HepG2 (cell line): ENCODE measurements around the gene GRHL1. TPM values are rescaled to one million over a fixed set of nuclear protein-coding genes. Genes with fewer than 3 reads are reported as not detected.

Source experiments
- ATAC-seq: fragments of 200-7000 bp; cut with Tn5 transposase; 3 replicates; pipeline ENCODE4 v1.9.1; 2020; ENCODE audit warnings: mild to moderate bottlenecking, moderate library complexity
- BruUV-seq: library from RNA; stranded (reverse); fragments of 400-500 nt; replicated peaks from 2 replicates; lab custom pipeline; 2021; lab: Mats Ljungman, UMichigan
- CTCF ChIA-PET: fragments of 300-600 bp; formaldehyde crosslinking; extraction: SDS; loops from one replicate; lab custom pipeline; 2021; ENCODE audit warnings: low total read pairs, inconsistent platforms, low intra/inter-chr PET ratio; lab: Yijun Ruan, JAX
- POLR2A ChIA-PET: fragments of 350-600 bp; sonication (Branson Sonifier 250); formaldehyde crosslinking; loops from one replicate; lab custom pipeline; 2020; ENCODE audit warnings: antibody characterized with exemption, inconsistent platforms; lab: Yijun Ruan, JAX
- DNase-seq: peaks from one replicate; pipeline ENCODE4 v3.0.0-alpha.2; 2015; ENCODE audit warnings: low spot score
- FAIRE-seq: peaks from 3 replicates; lab custom pipeline; 2011; peaks lifted over from hg19 to GRCh38; lab: Jason Lieb, UNC
- H2AFZ ChIP-seq: one replicate; pipeline ENCODE4 v1.6.1; 2011; ENCODE audit warnings: low read length, inconsistent platforms
- H3K27ac ChIP-seq: fragments of 300-600 bp; 3 replicates; pipeline ENCODE4 v1.8.0; 2011; ENCODE audit warnings: mixed run types, mild to moderate bottlenecking, mixed read lengths, low read length, inconsistent platforms; ENCODE audit not compliant: insufficient read depth; ENCODE audit errors: extremely low read length
- H3K27me3 ChIP-seq, 2 experiments: fragments of 200-600 bp in 1 of 2; 2 replicates in 1 of 2; 3 replicates in 1 of 2; pipeline versions ENCODE4 v1.6.0 to v1.8.0; 2011; ENCODE audit warnings: low read length in 2 of 2, mild to moderate bottlenecking in 2 of 2, moderate library complexity in 2 of 2, inconsistent platforms in 1 of 2; ENCODE audit not compliant: insufficient read depth in 2 of 2, control insufficient read depth in 1 of 2
- H3K36me3 ChIP-seq, 2 experiments: fragments of 200-600 bp in 1 of 2; replicated peaks in 1 of 2; 2 replicates in 1 of 2; 3 replicates in 1 of 2; pipeline versions ENCODE4 v1.5.1 to v1.8.0; 2011; ENCODE audit warnings: low read length in 2 of 2, inconsistent platforms in 1 of 2; ENCODE audit not compliant: insufficient read depth in 2 of 2, control insufficient read depth in 1 of 2
- H3K4me1 ChIP-seq: 2 replicates; pipeline ENCODE4 v1.5.1; 2012; ENCODE audit warnings: low read length, inconsistent platforms; ENCODE audit not compliant: insufficient read depth
- H3K4me2 ChIP-seq: 2 replicates; pipeline ENCODE4 v1.6.0; 2011; ENCODE audit warnings: low read depth, low read length, inconsistent platforms
- H3K4me3 ChIP-seq, 3 experiments: fragments of 200-600 bp in 1 of 3; sonication (generic), shearing (Covaris generic) in 1 of 3; replicated peaks in 1 of 3; 2 replicates each; pipeline ENCODE4 v1.5.1; 2011 to 2016; ENCODE audit warnings: low read length in 3 of 3, inconsistent platforms in 2 of 3, low read depth in 2 of 3, mild to moderate bottlenecking in 2 of 3, control low read depth in 1 of 3, mixed read lengths in 1 of 3; ENCODE audit not compliant: insufficient read depth in 1 of 3
- H3K79me2 ChIP-seq: one replicate; pipeline ENCODE4 v1.6.1; 2011; ENCODE audit warnings: low read length, inconsistent platforms; ENCODE audit not compliant: insufficient read depth
- H3K9ac ChIP-seq: 2 replicates; pipeline ENCODE4 v1.6.0; 2011; ENCODE audit warnings: mild to moderate bottlenecking, low read depth, low read length, inconsistent platforms; ENCODE audit not compliant: insufficient read depth
- H3K9me3 ChIP-seq: 2 replicates; pipeline ENCODE4 v1.5.1; 2012; ENCODE audit warnings: mild to moderate bottlenecking, low read length
- H4K20me1 ChIP-seq: 2 replicates; pipeline ENCODE4 v1.6.0; 2011; ENCODE audit warnings: inconsistent platforms, mild to moderate bottlenecking, low read length, moderate library complexity; ENCODE audit not compliant: insufficient read depth
- AKAP8 ChIP-seq: sonication (generic); formaldehyde crosslinking; IDR thresholded peaks from 2 replicates; pipeline ENCODE4 v1.5.1; 2020; ENCODE audit warnings: mild to moderate bottlenecking, missing genetic modification reagents
- ARNT2 ChIP-seq: sonication (generic); formaldehyde crosslinking; IDR thresholded peaks from 2 replicates; pipeline ENCODE4 v1.8.0; 2022; ENCODE audit warnings: mild to moderate bottlenecking, low read depth, missing genetic modification reagents, moderate library complexity
- BATF2 ChIP-seq: sonication (generic); formaldehyde crosslinking; IDR thresholded peaks from 2 replicates; pipeline ENCODE4 v1.8.0; 2022; ENCODE audit warnings: mild to moderate bottlenecking, missing genetic modification reagents, moderate library complexity
- BCL6 ChIP-seq: IDR thresholded peaks from 2 replicates; pipeline ENCODE4 v1.6.1; 2016; ENCODE audit warnings: missing genetic modification reagents, missing compliant biosample characterization
- CBFB ChIP-seq: sonication (generic); formaldehyde crosslinking; IDR thresholded peaks from 2 replicates; pipeline ENCODE4 v1.4.0; 2020; ENCODE audit warnings: missing genetic modification reagents
- HES4 ChIP-seq: sonication (generic); formaldehyde crosslinking; IDR thresholded peaks from 2 replicates; pipeline ENCODE4 v1.9.0; 2021; ENCODE audit warnings: mild to moderate bottlenecking, missing genetic modification reagents, borderline replicate concordance
- MAZ ChIP-seq, 2 experiments: sonication (generic) in 1 of 2; formaldehyde crosslinking in 1 of 2; IDR thresholded peaks; 2 replicates each; pipeline versions ENCODE4 v1.5.0 to v1.6.1; 2012 to 2020; ENCODE audit warnings: low read depth in 2 of 2, mild to moderate bottlenecking in 2 of 2, borderline replicate concordance in 1 of 2, improper control_type of control experiment in 1 of 2, low read length in 1 of 2, missing genetic modification reagents in 1 of 2, moderate library complexity in 1 of 2
- MXI1 ChIP-seq: IDR thresholded peaks from 3 replicates; pipeline ENCODE4 v1.6.1; 2012; ENCODE audit warnings: low read depth, low read length, inconsistent platforms, borderline replicate concordance
- NCOA5 ChIP-seq: sonication (generic); formaldehyde crosslinking; IDR thresholded peaks from 2 replicates; pipeline ENCODE4 v1.4.0; 2020; ENCODE audit warnings: missing genetic modification reagents
- NKX3-1 ChIP-seq: sonication (generic); formaldehyde crosslinking; IDR thresholded peaks from 2 replicates; pipeline ENCODE4 v1.5.0; 2020; ENCODE audit warnings: missing genetic modification reagents
- PTBP1 ChIP-seq: fragments of 200-400 bp; formaldehyde crosslinking; IDR thresholded peaks from 2 replicates; pipeline ENCODE4 v1.6.1; 2018; ENCODE audit warnings: low read length, low read depth; ENCODE audit not compliant: poor library complexity, severe bottlenecking
- REPIN1 ChIP-seq: sonication (generic); formaldehyde crosslinking; IDR thresholded peaks from 2 replicates; pipeline ENCODE4 v1.8.0; 2022; ENCODE audit warnings: missing genetic modification reagents, low read depth, mild to moderate bottlenecking, borderline replicate concordance
- SIN3B ChIP-seq: fragments of 150-350 bp; IDR thresholded peaks from 2 replicates; pipeline ENCODE4 v1.6.1; 2014; ENCODE audit warnings: low read length
- SSRP1 ChIP-seq: IDR thresholded peaks from 2 replicates; pipeline ENCODE4 v1.6.1; 2016; ENCODE audit warnings: control low read depth
- TMF1 ChIP-seq: sonication (generic); formaldehyde crosslinking; IDR thresholded peaks from 2 replicates; pipeline ENCODE4 v1.8.1; 2022; ENCODE audit warnings: low read depth, missing genetic modification reagents
- ZBTB2 ChIP-seq: sonication (generic); formaldehyde crosslinking; IDR thresholded peaks from 2 replicates; pipeline ENCODE4 v1.8.0; 2022; ENCODE audit warnings: low read depth, missing genetic modification reagents
- ZNF282 ChIP-seq: fragments of 450-650 bp; IDR thresholded peaks from 2 replicates; pipeline ENCODE4 v1.6.1; 2018; ENCODE audit not compliant: partially characterized antibody
- ZNF3 ChIP-seq: IDR thresholded peaks from 2 replicates; pipeline ENCODE4 v1.7.0; 2017; ENCODE audit warnings: inconsistent platforms
- ZNF317 ChIP-seq: sonication (generic); formaldehyde crosslinking; IDR thresholded peaks from 2 replicates; pipeline ENCODE4 v1.5.0; 2020; ENCODE audit warnings: mild to moderate bottlenecking, missing genetic modification reagents
- ZNF333 ChIP-seq: sonication (generic); formaldehyde crosslinking; IDR thresholded peaks from 2 replicates; pipeline ENCODE4 v1.4.0; 2020; ENCODE audit warnings: mild to moderate bottlenecking, missing genetic modification reagents, borderline replicate concordance
- ZNF598 ChIP-seq: sonication (generic); formaldehyde crosslinking; IDR thresholded peaks from 2 replicates; pipeline ENCODE4 v1.5.1; 2020; ENCODE audit warnings: mild to moderate bottlenecking, missing genetic modification reagents, borderline replicate concordance
- ZNF674 ChIP-seq: sonication (generic); formaldehyde crosslinking; IDR thresholded peaks from 2 replicates; pipeline ENCODE4 v1.5.0; 2020; ENCODE audit warnings: low read depth, mild to moderate bottlenecking, missing genetic modification reagents
- ZNF7 ChIP-seq: IDR thresholded peaks from 2 replicates; pipeline ENCODE4 v1.6.1; 2016; ENCODE audit warnings: missing biosample characterization, missing genetic modification reagents
- ZNF782 ChIP-seq: sonication (generic); formaldehyde crosslinking; IDR thresholded peaks from 2 replicates; pipeline ENCODE4 v1.4.0; 2020; ENCODE audit warnings: missing genetic modification reagents, mild to moderate bottlenecking, borderline replicate concordance
- WGBS: methylation state at CpG from one replicate; pipeline ENCODE4 v1.1.6; 2017; ENCODE audit warnings: low lambda C conversion rate; 5-methylcytosine and 5-hydroxymethylcytosine counted together
- in situ Hi-C: cut with HindIII; loops from 2 replicates; pipeline ENCODE4 v1.10.0; 2017; ENCODE audit warnings: low pct_unique_long_range_greater_than_20kb; ENCODE audit not compliant: extremely low pct_ligation_motif_present
- intact Hi-C: fragments of 100-400 bp; cut with micrococcal nuclease; formaldehyde crosslinking; loops from one replicate; pipeline ENCODE4 v1.10.0; 2022; ENCODE audit not compliant: unreplicated experiment
- polyA plus RNA-seq, 8 experiments: library from polyadenylated mRNA; depleted of rRNA in 3 of 8; stranded (reverse) in 7 of 8; unstranded in 1 of 8; fragments of >200 nt; fragmentation: Illumina TruSeq in 4 of 8; extraction: Trizol in 4 of 8; gene quantifications; 2 replicates each; pipeline versions ENCODE4 v1.2.1 to v1.2.3, GENCODE V29; 2011 to 2016; ENCODE audit warnings: low read depth in 4 of 8, missing spikeins in 1 of 8, mixed read lengths in 1 of 8; ENCODE audit not compliant: insufficient read depth in 1 of 8
- total RNA-seq, 5 experiments: library from RNA; depleted of rRNA; stranded (reverse); fragments of >200 nt; fragmentation: Illumina TruSeq; extraction: Trizol; gene quantifications; 2 replicates each; pipeline ENCODE4 v1.2.3, GENCODE V29; 2016; ENCODE audit warnings: low read depth in 1 of 5

Gene GRHL1
- total and polyA plus RNA-seq, 2 of the 13 experiments (the other 11 are each of a cell fraction or from before 2014, with no cell fraction given) = 9.3 to 12.0 TPM

GRCh38 chr2:10043906-10044601 lies 92.6 kb downstream of the GRHL1 start:
- in situ Hi-C loops = no loop called here
- peaks cover 52% of the 10 kb centered on the region for H3K4me1 ChIP-seq
- FAIRE-seq (no peak), ATAC-seq (peak; percentile 10), DNase-seq (peak; percentile 64)
- H3K4me3 ChIP-seq = peak overlapping the region in 2 of 3 experiments; percentile 48 to 63; a peak in 4 of 6 replicates
- no peaks in the 10 kb centered on the region for H3K79me2 ChIP-seq
- no peak overlapping the region for H2AFZ ChIP-seq
- POLR2A ChIA-PET = interaction anchor here (0.6 to 2.2 kb wide), 9 partner anchors 13 to 413 kb away, joined by 3 to 18 read pairs (median 3); partner anchors contain the start of genes HPCAL1, TAF1B and YWHAQ
- H3K9ac ChIP-seq = peak overlapping the region; percentile 68
- BruUV-seq = no TSS peak
- peaks cover 5 to 27% of the 10 kb centered on the region in 2 experiments; a peak in 4 of 5 replicates for H3K27me3 ChIP-seq
- intact Hi-C loops = no loop called here
- H3K9me3 ChIP-seq = no peaks in the 10 kb centered on the region
- WGBS = 59% methylated on average over 63 of the region's 90 CpGs
- no peak overlapping the region for H3K27ac ChIP-seq
- H3K4me2 ChIP-seq = peak overlapping the region; percentile 63
- H3K36me3 ChIP-seq = peaks cover 3 to 12% of the 10 kb centered on the region in 2 experiments; a peak in 3 of 5 replicates
- CTCF ChIA-PET = no interaction called here
- peaks cover 9% of the 10 kb centered on the region; the same call in 1 of the 2 replicates for H4K20me1 ChIP-seq
- TF ChIP-seq ZNF317 (CRISPR knock-in tag) = no peak
- no peak for TF ChIP-seq SIN3B
- peak; percentile 72 for TF ChIP-seq BATF2 (CRISPR knock-in tag)
- TF ChIP-seq TMF1 (CRISPR knock-in tag) = peak; percentile 93
- TF ChIP-seq PTBP1 = no peak
- TF ChIP-seq ZNF333 (CRISPR knock-in tag) = no peak
- peak; percentile 77 for TF ChIP-seq REPIN1
- no peak for TF ChIP-seq ZNF598
- TF ChIP-seq MXI1 = no peak
- no peak for TF ChIP-seq ZNF3 (CRISPR knock-in tag)
- TF ChIP-seq BCL6 (CRISPR knock-in tag) = peak; percentile 46
- TF ChIP-seq NKX3-1 (CRISPR knock-in tag) = no peak
- TF ChIP-seq SSRP1 = no peak
- no peak for TF ChIP-seq ZNF282
- peak; percentile 90 for TF ChIP-seq ARNT2
- TF ChIP-seq ZBTB2 (CRISPR knock-in tag) = peak; percentile 88; the same call in 1 of the 2 replicates
- no peak for TF ChIP-seq NCOA5 (CRISPR knock-in tag)
- 0 out of 2 replicates have a peak, but pooled peaks have one; percentile 30 for TF ChIP-seq CBFB
- no peak for TF ChIP-seq ZNF782
- TF ChIP-seq AKAP8 = 0 out of 2 replicates have a peak, but pooled peaks have one; percentile 65
- TF ChIP-seq ZNF674 = no peak
- TF ChIP-seq HES4 (CRISPR knock-in tag) = peak; percentile 58; the same call in 1 of the 2 replicates
- no peak; the same call in 1 of the 2 replicates for TF ChIP-seq MAZ (IDR thresholded peaks at IDR 0.05; ENCODE audit: borderline replicate concordance, low read depth, low read length)
- TF ChIP-seq MAZ (CRISPR knock-in tag; IDR thresholded peaks at IDR 0.05; ENCODE audit: low read depth) = peak; percentile 80
- no peak for TF ChIP-seq ZNF7 (CRISPR knock-in tag)
